Measurements from ENCODE around the gene SFSWAP. TPM values are rescaled to one million over a fixed set of nuclear protein-coding genes. Genes with fewer than 3 reads are reported as not detected.
A peak's percentile ranks its signal among the peaks of the same experiment; 100 is the strongest.
"Not testable (repeated sequence)": the region's sequence is repeated elsewhere in the genome, so short reads cannot be mapped to it uniquely, and the experiment has no call there.

Gene SFSWAP
- polyA plus RNA-seq, 5 donors, result 45.5 to 60.3 (median 53.6) TPM

DNA sequence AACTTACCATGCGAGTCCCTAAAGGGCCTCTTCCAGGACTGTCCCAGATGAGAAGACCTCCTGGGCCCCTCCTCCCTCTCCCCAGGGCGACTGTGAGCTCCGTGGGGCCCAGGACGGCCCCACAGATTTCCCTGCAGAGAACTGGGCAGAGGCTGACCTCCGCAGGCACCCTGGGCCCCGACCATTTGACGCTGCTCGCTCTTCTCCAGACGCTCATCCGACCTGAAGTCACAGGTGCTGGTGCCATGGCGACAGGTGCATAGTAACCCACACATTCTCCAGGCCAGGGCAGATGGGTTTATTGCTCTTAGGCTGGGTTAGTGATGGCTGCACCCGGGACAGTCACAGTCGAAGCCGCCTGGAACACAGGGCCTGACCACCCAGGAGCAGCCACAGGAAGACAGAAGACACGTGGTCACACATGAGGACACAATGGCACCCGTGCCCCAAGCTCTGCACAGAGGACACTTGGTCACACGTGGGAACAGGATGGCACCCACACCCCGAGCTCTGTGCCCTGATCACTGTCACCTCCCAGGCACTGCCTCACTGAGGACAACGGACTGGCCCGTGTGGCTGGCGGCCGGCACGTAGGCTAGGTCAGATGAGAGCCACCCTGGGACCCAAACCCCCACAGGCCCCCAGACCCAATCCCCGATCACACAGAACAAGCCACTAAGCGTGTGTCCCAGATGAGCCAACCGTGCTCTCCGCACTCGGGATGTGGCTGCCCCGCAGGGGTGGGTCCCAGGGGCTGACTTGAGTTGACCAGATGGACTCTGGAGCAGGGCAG lies 32.3 kb upstream of the SFSWAP start:
- DNase-seq, result not testable (repeated sequence)

DNA sequence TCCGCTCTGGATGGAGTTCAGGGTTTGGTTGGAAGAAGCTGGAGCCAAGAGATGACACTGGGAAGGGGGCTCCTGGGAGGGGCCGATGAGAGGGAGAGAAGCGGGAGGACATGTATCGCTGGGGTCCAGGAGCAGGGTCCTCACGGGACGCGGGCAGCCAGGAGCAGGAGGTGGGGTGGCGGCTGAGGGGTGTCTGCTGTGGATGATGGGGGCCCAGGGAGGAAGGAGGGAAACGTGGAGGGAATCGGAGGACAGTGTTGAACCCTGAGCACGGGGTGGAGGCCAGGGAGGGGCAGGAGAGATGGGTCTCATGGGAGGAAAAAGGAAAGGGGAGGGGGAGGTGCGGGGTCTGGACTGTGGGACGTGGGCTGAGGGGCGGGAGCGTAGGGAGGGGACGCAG lies 31.7 kb upstream of the SFSWAP start:
- not testable (repeated sequence) for DNase-seq

DNA sequence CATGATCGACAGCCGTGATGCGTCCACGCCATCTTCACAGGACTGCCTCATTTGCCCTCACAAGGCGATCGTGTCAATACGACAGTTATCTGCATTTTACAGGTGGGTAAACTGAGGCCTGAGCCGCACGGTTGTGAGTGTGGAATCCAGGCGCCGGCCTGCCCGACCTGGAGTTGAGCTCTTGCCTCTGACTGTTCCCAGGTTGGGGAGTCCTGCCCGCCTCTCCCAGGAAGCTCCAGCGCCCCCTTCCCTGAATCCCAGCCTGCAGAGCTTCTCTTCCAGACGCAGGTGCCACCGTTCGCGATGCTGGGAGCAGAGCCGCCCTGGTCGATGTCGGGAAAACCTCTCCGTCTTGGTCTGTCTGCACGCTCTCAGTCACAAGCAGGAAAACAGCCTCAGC lies 31.1 kb upstream of the SFSWAP start:
- not testable (repeated sequence) for DNase-seq

DNA sequence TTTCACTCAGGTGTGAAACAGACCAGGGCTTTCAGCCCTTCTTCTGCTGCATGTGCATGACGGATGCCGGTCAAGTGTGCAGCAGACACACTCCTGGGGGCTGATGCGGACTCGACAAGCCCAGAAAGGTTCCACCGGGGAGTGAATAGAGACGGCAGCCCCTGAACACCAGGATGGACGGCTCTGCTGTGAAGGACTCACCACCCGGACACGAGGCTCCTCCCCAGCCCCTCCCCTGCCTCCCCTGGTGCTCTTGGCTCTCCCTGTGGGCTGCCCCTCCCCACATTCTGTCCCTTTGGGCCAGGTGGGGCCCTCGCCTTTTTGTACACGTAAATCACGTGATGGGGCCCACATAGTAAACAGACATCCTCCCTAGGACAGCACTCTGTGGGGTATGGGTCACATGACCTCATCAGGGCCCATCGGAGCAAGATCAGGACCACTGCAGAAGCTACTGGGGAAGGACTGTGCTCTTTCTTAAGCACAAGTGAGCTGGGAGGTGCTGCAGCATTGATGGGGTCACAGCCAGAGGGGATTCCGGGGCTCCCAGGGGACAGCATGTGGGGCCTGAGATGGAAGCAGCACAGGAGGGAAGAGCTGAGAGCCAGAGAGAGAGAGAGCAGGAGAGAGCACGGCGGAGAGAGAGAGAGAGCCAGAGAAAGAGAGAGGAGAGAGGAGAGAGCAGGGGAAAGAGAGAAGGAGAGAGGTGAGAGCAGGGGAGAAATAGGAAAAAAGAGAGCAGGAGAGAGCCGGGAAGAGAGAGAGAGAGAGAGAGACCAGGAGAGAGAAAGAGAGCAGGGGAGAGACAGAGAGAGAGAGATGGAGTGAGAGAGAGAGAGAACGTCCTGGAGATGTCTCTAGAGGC lies 30.3 kb upstream of the SFSWAP start:
- not testable (repeated sequence) for DNase-seq

DNA sequence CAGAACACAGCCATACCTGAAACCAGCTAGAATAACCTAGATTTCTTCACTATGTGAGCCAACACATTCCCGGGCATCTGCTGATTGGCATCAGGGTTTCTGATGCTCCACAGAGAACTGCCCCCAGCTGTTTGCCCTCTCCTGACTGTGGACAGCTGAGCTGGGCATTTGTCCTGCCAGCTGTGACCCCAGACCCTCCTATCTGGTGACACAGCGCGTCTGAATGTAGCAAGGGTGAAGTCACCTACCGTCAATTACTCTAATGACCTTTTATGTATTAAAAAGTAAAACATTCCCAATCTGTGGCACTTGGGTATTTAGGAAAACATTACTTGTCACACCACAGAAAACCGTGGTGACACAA lies 29.7 kb upstream of the SFSWAP start:
- DNase-seq, result no peak

DNA sequence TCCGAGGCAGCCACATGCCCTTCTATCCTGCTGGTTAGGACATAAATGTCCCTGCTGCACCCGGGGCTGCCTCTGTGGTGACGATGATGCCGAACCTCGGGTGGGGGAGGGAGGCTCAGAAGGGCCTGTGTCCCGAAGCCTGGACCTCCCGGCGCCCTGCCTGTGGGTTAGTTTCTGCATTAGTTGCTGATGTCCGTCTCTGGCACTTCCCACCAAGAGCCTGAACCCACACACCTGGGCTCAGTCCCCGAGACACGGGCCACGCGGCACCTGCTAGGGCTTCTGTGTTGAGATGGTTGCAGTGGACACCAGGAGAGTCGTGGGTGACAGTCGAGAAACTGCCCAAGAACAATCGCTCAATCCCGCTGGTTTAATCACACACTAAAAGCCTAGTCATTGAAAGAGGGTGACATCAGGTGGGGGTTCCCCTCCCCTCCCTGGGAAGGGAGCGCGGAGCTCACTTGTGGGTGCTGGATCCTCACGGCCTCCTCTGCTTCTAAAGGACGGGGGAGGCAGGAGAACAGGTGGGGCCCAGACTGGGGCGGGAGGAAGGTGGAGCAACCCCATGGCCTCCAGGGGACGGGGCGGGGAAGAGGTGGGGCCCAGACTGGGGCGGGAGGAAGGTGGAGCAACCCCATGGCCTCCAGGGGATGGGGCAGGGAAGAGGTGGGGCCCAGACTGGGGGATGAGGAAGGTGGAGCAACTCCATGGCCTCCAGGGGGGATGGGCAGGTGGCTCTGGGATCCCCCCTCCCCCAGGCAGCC lies 29.0 kb upstream of the SFSWAP start:
- DNase-seq, result peak in 1 of 2 donors; percentile 13

DNA sequence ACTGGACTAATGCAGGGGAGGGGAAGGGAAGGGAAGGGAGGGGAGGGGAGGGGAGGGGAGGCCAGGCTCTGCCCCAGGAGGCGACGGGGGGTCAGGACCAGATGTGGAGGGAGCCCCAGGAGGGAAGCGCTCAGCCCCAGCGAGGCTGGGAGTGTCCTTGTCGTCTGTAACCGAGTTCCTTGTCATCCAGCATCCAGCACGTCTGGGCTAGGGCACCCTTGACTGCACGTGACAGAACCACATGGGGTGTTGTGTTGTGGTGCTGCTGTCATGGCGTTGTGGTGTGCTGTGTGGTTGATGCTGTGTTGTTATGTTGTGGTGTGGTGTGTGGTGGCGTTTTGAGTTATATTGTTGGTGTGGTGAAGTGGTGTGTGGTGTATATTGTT lies 28.4 kb upstream of the SFSWAP start:
- DNase-seq, result no peak

DNA sequence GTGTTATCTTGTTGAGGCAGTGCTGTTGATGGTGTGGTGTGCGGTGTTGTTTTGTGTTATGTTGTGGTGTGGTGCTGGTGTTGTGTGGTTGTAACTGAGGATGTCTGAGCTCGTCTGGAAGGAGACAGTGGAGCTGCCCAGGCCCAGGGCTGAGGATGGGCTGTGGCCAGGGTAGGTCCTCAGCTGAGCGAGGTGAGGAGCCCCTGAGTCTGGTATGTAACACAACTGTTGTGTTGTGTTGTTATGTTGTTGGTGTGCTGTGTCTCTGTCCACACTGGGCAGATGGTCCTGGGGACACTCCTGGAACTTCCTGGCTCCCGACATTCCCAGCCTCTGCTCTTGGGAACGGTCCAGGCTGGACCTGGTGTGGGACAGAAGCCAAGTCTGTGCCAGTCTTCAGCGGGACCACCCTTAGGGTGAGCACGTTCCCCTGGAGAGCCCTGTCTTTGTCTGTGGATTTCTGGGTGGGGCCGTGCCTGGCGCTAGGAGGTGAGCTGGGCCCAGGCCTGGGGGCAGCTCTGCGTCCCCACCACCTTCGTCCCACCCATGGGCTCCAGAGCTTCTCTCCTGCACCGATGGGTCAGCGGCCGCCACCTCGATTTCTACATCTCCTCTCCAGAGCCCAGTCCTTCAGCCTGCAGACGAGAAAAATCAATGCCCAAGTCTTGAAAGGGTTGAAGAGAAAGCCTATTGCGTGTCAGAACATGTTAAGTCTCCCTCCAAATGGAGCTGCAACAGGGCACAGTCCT lies 27.4 kb upstream of the SFSWAP start:
- no peak for DNase-seq

DNA sequence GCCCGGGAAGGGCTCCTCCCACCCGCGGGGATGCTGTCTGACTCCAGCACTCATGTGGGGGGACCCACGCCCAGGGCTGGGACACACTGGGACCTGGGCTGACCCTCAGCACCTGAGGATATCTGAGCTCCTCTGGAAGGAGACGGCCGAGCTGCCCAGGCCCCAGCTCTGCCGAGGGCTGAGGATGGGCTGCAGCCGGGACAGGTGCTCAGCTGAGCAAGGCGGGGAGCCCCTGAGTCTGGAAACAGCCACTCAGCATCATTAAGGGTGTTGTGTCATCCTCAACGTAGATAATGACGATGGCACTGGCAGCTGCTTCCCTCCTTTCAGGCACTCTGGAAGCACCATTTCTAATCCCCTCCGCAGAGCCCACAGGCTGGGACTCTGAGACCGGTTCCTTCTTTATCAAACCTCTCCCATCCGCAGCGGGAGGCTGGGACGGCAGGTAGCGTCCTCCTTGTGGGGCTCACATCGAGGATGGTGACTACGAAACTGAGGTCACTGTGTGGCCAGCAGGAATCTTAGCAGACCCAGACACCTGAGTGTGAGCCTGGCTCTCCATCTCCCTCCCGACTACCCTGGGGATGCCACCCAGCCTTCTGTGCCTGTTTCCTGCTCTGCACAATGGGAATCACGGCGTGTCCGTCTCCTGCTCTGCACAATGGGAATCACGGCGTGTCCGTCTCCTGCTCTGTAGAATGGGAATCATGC lies 26.7 kb upstream of the SFSWAP start:
- no peak for DNase-seq

DNA sequence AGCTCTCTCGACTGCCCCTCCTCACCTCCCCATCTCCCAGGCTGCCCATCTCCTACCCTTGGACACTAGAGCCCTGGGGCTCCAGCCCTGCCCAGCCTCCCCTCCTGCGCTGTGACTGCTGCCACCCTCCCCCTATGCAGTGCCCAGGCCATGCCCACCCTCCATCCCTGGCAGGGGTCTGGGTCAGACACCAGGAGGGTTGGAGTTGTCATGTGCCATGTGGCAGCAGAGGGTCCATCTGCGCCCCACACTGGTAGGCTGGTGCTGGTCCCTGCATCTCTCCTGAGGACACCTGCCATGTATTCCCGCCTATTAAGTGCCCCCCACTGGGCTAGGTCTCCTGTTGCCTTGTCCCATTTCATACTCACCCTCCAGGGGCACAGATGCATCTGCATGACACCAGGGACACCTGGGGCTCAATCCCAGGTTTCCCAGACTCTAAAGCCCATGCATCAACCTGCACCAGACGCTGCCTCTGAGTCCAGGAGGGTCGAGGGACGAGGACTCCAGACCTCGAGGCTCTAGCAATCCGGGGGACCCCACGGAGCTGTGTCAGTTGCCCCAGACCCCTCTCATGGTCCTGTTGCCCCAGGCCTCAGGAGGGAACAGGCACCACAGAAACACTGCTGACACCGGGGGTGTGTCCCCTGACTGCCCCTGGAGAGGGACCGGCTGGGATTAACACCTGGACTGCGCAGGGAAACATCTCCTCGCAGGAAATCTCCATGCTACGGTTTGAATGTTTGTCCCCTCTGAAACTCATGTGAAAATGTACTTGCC lies 23.4 kb upstream of the SFSWAP start:
- DNase-seq, result no peak

DNA sequence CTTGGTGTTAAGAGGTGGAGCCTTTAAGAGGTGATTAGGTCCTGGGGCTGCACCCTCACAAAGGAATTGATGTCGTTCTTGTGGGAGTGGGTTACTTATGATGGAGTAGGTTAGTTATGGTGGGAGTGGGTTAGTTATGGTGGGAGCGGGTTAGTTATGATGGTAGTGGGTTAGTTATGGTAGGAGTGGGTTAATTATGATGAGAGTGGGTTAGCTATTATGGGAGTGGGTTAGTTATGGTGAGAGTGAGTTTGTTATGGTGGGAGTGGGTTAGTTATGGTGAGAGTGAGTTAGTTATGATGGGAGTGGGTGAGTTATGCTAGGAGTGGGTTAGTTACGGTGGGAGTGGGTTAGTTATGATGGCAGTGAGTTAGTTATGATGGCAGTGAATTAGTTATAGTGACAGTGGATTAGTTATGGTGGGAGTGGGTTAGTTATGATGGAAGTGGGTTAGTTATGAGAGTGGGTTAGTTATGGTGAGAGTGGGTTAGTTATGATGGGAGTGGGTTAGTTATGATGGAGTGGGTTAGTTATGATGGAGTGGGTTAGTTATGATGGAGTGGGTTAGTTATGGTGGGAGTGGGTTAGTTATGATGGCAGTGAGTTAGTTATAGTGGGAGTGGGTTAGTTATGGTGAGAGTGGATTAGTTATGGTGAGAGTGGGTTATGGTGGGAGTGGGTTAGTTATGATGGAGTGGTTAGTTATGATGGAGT lies 22.6 kb upstream of the SFSWAP start:
- DNase-seq, result no peak

DNA sequence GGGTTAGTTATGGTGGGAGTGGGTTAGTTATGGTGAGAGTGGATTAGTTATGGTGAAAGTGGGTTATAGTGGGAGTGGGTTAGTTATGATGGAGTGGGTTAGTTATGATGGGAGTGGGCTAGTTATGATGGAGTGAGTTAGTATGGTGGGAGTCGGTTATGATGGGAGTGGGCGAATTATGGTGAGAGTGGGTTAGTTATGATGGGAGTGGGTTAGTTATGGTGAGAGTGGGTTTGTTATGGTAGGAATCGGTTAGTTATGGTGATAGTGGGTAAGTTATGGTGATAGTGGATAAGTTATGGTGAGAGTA lies 22.1 kb upstream of the SFSWAP start:
- DNase-seq, result no peak

DNA sequence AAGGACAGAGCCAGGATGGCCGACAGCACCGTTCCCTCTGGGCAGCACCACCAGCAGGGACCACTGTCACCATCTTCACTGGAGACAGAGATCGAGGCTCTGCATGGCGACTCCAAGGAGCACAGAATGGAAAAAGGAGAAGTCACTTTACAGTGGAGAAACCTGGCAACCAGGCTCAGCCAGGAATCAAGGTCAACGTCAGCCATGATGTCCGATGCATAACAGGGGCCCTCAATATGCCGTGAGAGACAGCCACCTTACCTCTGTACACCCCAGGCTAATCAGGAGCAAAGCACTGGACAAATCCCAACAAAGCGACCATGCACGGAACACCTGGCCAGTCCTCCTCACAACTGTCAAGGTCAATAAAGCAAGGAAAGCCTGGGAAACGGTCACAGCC lies 20.6 kb upstream of the SFSWAP start:
- DNase-seq, result no peak

DNA sequence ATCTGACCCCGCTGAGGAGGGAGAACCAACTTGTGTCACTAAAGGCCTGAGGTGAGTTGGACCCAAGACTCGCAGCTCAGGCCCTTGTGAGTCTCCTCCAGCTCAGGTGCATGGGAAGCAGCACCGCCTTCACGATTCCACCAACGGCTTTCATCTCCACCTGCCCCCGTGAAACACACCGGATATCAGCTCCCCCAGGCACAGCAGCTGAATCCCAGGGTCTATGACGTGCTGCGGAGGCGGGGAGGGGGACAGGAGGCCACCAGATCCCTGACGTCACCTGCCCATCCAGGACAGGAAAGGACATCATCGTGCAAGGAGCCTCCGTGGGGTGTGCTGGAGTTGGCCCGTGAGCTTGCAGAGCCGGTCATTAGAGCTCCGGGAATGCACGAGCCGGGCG lies 18.5 kb upstream of the SFSWAP start:
- no peak for DNase-seq

DNA sequence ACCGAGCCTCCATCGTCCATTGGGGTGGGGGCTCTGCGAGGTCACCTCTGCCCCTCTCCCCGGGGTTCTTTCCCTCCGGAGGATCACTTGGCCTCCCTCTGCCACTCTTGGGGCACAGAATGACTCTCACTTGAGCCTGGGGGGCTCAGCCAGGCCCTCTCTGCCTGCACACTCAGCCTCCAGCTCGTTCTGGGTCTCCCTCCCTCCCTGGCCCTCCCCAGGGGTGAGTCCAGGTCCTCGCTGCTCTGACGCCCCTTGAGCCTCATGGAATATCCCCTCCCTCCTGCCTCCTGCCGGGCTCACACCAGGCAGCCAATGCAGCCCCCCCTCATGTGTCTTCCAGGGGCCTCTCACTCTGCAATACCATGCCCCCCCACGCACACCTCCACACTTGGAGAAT lies 17.7 kb upstream of the SFSWAP start:
- no peak for DNase-seq

DNA sequence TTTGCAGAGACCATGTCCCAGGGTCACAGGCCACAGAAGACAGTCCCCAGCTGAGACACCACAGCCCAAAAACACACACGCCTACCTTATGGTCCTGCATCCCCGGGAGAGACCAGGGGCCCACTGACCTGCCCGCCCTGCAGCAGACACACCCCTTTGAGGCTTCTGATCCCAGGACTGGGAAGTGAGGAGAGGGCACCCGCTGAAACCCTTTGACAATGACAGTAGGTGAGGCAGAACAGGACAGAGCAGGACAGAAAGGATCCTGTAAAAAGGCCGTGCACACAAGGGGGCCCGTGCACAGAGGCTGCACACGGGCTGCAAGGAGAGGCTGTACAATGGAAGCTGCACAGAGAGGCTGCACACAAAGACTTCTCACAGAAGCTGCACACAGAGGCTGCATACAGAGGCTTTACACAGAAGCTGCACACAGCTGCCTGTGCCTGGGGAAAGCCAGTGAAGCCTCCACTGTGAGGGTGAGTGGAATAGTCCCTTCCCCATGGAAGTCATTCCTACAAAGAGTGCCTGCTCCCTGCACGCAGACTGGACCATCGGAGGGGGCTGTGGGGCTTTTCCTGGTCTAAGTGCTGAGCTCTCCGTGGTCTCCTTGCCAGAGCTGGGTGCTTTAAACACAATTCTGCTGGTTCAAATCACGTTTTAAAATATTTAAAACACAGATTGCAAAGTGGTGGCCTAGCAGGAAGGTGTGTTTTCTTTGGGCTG lies 16.6 kb upstream of the SFSWAP start:
- no peak for DNase-seq

DNA sequence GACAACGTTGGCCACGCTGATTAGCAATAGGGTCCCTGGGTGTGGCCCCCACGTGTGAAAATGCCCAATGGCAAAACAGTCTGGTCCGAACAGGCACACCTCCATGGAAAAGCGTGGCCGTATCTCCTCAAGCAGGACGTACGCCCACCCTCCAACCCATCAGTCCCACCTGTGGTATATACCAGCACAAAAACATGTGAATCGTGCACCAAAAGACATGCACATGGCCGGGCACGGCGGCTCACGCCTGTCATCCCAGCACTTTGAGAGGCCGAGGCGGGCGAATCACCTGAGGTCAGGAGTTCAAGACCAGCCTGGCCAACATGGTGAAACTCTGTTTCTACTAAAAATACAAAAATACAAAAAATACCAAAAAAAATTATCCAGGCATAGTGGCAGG lies 14.9 kb upstream of the SFSWAP start:
- DNase-seq, result no peak

DNA sequence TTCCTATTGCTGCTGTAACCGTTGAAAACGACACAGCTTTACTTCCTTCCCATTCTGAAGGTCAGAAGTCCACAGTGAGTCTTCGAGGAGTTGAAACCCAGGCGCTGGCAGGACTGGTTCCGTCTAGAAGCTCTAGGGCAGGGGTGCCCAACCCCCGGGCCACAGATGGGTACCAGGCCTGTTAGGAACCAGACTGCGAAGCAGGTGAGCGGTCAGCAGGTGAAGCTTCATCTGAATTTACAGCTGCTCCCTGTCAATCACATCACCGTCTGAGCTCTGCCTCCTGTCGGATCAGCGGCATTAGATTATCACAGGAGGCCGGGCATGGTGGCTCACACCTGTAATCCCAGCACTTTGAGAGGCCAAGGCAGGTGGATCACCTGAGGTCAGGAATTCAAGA lies 12.6 kb upstream of the SFSWAP start:
- no peak for DNase-seq

DNA sequence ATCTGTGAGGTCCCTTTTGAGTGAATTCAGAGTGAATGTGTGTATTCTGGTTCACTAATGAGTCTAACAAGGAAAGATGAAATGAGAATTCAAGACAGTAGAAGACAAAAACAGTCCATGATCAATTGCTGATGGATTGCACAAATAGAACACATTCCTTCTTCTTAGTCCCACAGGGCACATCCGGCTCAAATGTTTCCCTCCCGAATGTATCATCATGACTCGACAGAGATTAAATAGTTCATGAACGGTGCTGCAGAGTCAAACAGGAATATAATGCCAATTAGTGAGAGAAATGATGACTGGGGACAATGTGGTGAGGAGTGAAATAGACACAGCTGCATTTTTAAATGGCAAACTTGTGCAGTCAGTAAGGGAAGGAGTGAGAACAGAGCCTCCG lies 11.5 kb upstream of the SFSWAP start:
- no peak for DNase-seq

Data from right lung (tissue), 5 donors.